ENCODE measurements around the gene MCM6. TPM values are rescaled to one million over a fixed set of nuclear protein-coding genes. Genes with fewer than 3 reads are reported as not detected.

The MCM6 gene
- total RNA-seq, 1 experiment from 2014 or later, result 39.9 TPM

DNA sequence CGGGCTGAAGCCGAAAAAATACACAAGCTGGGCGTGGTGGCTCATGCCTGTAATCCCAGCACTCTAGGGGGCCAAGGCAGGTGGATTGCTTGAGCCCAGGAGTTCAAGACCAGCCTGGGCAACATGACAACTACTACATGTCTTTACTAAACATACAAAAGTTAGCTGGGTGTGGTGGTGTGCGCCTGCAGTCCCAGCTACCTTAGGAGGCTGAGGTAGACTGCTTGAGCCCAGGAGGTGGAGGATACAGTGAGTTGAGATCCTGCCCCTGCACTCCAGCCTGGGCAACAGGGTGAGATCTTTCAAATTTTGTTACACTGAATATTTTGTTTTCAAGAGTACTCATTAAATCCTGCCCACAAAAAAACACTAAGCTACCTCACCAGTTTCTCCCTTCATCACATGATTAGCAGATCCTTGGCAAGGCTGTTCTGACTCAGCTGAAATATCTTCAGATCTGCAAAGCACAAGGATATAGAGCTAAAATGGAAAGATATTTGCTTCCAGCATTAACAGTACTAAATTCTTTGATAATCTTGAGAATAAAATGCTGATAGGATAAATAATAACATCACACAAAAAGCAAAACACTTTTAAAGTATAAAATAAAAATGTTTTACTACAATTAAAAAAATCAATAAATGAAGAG is 28.2 kb upstream of the MCM6 start:
- CTCF ChIA-PET, result no interaction called here
- Histone ChIP-seq H3K27ac (ENCODE audit: low read length) (no peak overlapping the region), H4K20me1 (ENCODE audit: low read length) (no peaks in the 10 kb centered on the region), H3F3A (ENCODE audit: low read length, unreplicated experiment) (no peaks in the 10 kb centered on the region), H3K4me2 (ENCODE audit: low read length) (no peak overlapping the region), H3K9ac (ENCODE audit: low read length) (no peak overlapping the region), H3K9me3 (ENCODE audit: low read length) (no peaks in the 10 kb centered on the region), H2AFZ (ENCODE audit: low read length) (no peak overlapping the region), H3K4me1 (ENCODE audit: insufficient read depth, low read length) (no peaks in the 10 kb centered on the region), H3K36me3 (ENCODE audit: low read depth, low read length) (peaks cover 13% of the 10 kb centered on the region; the same call in 1 of the 2 replicates), H3K9me2 (replicated peaks; ENCODE audit: low read length) (no peaks in the 10 kb centered on the region), H3K4me3 (ENCODE audit: low read length) (no peak overlapping the region), H3K27me3 (ENCODE audit: low read length) (no peaks in the 10 kb centered on the region), H3K79me2 (ENCODE audit: low read length) (no peaks in the 10 kb centered on the region)
- TF ChIP-seq EZH2phosphoT487 (IDR thresholded peaks at IDR 0.05; ENCODE audit: borderline replicate concordance, low read length), result no peak
- no peak for TF ChIP-seq EZH2 (IDR thresholded peaks at IDR 0.05; ENCODE audit: low read length, unreplicated experiment)
- TF ChIP-seq, protein P1, sequence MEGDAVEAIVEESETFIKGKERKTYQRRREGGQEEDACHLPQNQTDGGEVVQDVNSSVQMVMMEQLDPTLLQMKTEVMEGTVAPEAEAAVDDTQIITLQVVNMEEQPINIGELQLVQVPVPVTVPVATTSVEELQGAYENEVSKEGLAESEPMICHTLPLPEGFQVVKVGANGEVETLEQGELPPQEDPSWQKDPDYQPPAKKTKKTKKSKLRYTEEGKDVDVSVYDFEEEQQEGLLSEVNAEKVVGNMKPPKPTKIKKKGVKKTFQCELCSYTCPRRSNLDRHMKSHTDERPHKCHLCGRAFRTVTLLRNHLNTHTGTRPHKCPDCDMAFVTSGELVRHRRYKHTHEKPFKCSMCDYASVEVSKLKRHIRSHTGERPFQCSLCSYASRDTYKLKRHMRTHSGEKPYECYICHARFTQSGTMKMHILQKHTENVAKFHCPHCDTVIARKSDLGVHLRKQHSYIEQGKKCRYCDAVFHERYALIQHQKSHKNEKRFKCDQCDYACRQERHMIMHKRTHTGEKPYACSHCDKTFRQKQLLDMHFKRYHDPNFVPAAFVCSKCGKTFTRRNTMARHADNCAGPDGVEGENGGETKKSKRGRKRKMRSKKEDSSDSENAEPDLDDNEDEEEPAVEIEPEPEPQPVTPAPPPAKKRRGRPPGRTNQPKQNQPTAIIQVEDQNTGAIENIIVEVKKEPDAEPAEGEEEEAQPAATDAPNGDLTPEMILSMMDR (conservative IDR thresholded peaks at IDR 0.05; ENCODE audit: low read depth, low read length), result no peak
- intact Hi-C loops (cut with micrococcal nuclease), result no loop called here
- POLR2A ChIA-PET (ENCODE audit: unreplicated experiment), result no interaction called here
- peak; percentile 15 for DNase-seq
- BruUV-seq (replicated peaks), result no TSS peak
- ATAC-seq, result no peak

DNA sequence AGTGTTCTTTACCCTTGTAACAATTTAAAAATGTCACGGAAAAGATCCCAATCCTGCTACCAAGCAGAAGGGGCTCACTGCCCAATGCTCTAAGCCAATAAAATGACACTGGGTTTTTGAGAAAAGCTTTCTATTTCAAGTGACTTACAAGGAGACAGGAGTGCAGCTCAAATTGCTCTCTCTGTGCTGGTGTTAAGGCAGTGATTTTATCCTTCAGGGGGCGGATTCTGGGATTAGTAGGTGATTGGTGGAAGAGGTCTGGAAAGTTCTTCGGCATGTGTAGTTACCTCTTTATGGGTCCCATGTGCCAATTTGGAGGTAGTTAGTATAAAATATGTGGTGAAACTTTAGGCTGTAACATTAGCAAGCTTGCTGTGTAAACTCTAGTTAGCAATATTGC is 27.4 kb upstream of the MCM6 start:
- no peak overlapping the region for H3K27ac ChIP-seq (ENCODE audit: low read length)
- H4K20me1 ChIP-seq (ENCODE audit: low read length), result no peaks in the 10 kb centered on the region
- H3K4me1 ChIP-seq (ENCODE audit: insufficient read depth, low read length), result no peaks in the 10 kb centered on the region
- H3K9me3 ChIP-seq (ENCODE audit: low read length), result no peaks in the 10 kb centered on the region
- TF ChIP-seq EZH2 (IDR thresholded peaks at IDR 0.05; ENCODE audit: low read length, unreplicated experiment), result no peak
- TF ChIP-seq, protein P1 (conservative IDR thresholded peaks at IDR 0.05; ENCODE audit: low read depth, low read length), result no peak
- TF ChIP-seq EZH2phosphoT487 (IDR thresholded peaks at IDR 0.05; ENCODE audit: borderline replicate concordance, low read length), result no peak
- H3K4me2 ChIP-seq (ENCODE audit: low read length), result no peak overlapping the region
- no peaks in the 10 kb centered on the region for H3K27me3 ChIP-seq (ENCODE audit: low read length)
- no peak for DNase-seq
- H3K4me3 ChIP-seq (ENCODE audit: low read length), result no peak overlapping the region
- POLR2A ChIA-PET (ENCODE audit: unreplicated experiment), result no interaction called here
- no peak overlapping the region for H2AFZ ChIP-seq (ENCODE audit: low read length)
- intact Hi-C loops (cut with micrococcal nuclease), result no loop called here
- no peaks in the 10 kb centered on the region for H3K79me2 ChIP-seq (ENCODE audit: low read length)
- no peak overlapping the region for H3K9ac ChIP-seq (ENCODE audit: low read length)
- no peaks in the 10 kb centered on the region for H3K9me2 ChIP-seq (replicated peaks; ENCODE audit: low read length)
- ATAC-seq, result no peak
- peaks cover 12% of the 10 kb centered on the region; the same call in 1 of the 2 replicates for H3K36me3 ChIP-seq (ENCODE audit: low read depth, low read length)
- CTCF ChIA-PET, result no interaction called here
- H3F3A ChIP-seq (ENCODE audit: low read length, unreplicated experiment), result no peaks in the 10 kb centered on the region
- BruUV-seq (replicated peaks), result no TSS peak

DNA sequence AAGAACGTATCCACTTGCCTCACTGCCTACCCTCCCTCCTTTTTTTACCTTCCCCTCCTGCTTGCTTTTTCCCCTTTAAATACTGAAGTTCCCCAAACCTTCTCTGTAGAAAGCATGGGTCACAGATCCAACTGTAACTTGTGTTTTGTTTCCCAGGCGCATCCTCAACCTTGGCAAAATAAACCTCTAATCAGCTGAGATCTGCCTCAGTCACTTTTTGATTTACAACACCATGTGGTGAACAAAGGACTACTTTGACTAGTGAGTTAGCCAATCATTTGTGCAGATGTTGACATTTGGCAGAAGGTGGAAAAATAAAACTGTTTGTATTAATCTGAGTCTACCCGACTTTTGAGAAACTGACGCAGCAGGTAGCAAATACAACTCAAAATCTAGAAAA is 23.3 kb upstream of the MCM6 start:
- Histone ChIP-seq H3F3A (ENCODE audit: low read length, unreplicated experiment) (no peaks in the 10 kb centered on the region), H3K27ac (ENCODE audit: low read length) (no peak overlapping the region), H3K4me1 (ENCODE audit: insufficient read depth, low read length) (no peaks in the 10 kb centered on the region), H3K4me2 (ENCODE audit: low read length) (no peak overlapping the region), H3K4me3 (ENCODE audit: low read length) (no peak overlapping the region), H3K9me2 (replicated peaks; ENCODE audit: low read length) (no peaks in the 10 kb centered on the region), H3K9me3 (ENCODE audit: low read length) (no peaks in the 10 kb centered on the region), H3K27me3 (ENCODE audit: low read length) (no peaks in the 10 kb centered on the region), H4K20me1 (ENCODE audit: low read length) (no peaks in the 10 kb centered on the region), H3K79me2 (ENCODE audit: low read length) (no peaks in the 10 kb centered on the region), H3K36me3 (ENCODE audit: low read depth, low read length) (0 out of 2 replicates have a peak, but pooled peaks cover 3% of the 10 kb centered on the region), H3K9ac (ENCODE audit: low read length) (no peak overlapping the region), H2AFZ (ENCODE audit: low read length) (no peak overlapping the region)
- no TSS peak for BruUV-seq (replicated peaks)
- ATAC-seq (no peak), DNase-seq (no peak)
- CTCF ChIA-PET, result no interaction called here
- TF ChIP-seq, protein P1 (conservative IDR thresholded peaks at IDR 0.05; ENCODE audit: low read depth, low read length), result no peak
- TF ChIP-seq EZH2 (IDR thresholded peaks at IDR 0.05; ENCODE audit: low read length, unreplicated experiment), result no peak
- no peak for TF ChIP-seq EZH2phosphoT487 (IDR thresholded peaks at IDR 0.05; ENCODE audit: borderline replicate concordance, low read length)
- POLR2A ChIA-PET (ENCODE audit: unreplicated experiment), result no interaction called here
- intact Hi-C loops (cut with micrococcal nuclease), result no loop called here

All from PC-3 (cell line).